Measurements from ENCODE around the gene PAPSS1. TPM values are rescaled to one million over a fixed set of nuclear protein-coding genes. Genes with fewer than 3 reads are reported as not detected.

PAPSS1 gene
- total and polyA plus RNA-seq, 9 of the 15 experiments (the other 6 are each of a cell fraction or from before 2014, with no cell fraction given) = 21.1 to 53.9 (median 41.9) TPM

GRCh38 chr4:107710493-107711459, 9.3 kb downstream of the PAPSS1 start (continued):
- TF ChIP-seq ZNF316 (IDR thresholded peaks at IDR 0.05) (peak; percentile 35; the same call in 1 of the 2 replicates), ZNF639 (CRISPR knock-in tag; conservative IDR thresholded peaks at IDR 0.05 in 1 of 2, IDR thresholded peaks at IDR 0.05 in 1 of 2) (0 out of 4 replicates have a peak, but pooled peaks of 1 of the 2 experiments have one; percentile 23), ZNF507 (tag; conservative IDR thresholded peaks at IDR 0.05) (no peak), MAFG (tag; conservative IDR thresholded peaks at IDR 0.05) (peak; percentile 44; the same call in 1 of the 2 replicates), MCM3 (IDR thresholded peaks at IDR 0.05) (no peak), ZNF655 (CRISPR knock-in tag; IDR thresholded peaks at IDR 0.05) (no peak)

Measured in K562 (cell line).